Measurements from ENCODE around the gene PLCH1. TPM values are rescaled to one million over a fixed set of nuclear protein-coding genes. Genes with fewer than 3 reads are reported as not detected.

PLCH1 gene
- total and polyA plus RNA-seq, 9 donors, result 0.04 to 6.3 (median 0.79) TPM

GRCh38 chr3:155596615-155597014 is 148.3 kb downstream of the PLCH1 start:
- intact Hi-C loops (cut with DNase I), result no loop called here
- Histone ChIP-seq H3K4me1 (ENCODE audit: insufficient read depth) (no peaks in the 10 kb centered on the region), H3K4me3 (no peak overlapping the region), H3K9me3 (no peaks in the 10 kb centered on the region), H3K36me3 (no peaks in the 10 kb centered on the region), H3K27me3 (no peaks in the 10 kb centered on the region), H3K27ac (no peak overlapping the region)
- no peak for DNase-seq
- TF ChIP-seq POLR2A (IDR thresholded peaks at IDR 0.05), result no peak

DNA sequence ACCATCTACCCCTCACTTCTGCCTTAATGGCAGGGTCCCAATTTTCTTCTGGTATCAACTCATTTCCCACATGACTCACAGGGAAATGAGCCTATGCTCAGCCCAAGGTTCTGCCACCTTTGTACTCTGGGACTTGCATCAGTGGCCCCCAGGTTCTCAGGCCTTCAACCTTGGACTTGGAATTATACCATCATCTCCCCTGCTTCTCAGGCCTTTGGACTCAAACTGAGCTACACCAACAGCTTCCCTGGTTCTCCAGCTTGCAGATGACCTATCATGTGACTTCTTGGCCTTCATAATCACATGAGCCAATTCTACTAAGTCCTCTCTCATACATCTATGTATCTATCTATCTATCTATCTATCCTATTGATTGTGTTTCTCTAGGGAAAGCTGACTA is 149.5 kb downstream of the PLCH1 start:
- Histone ChIP-seq H3K27me3 (no peaks in the 10 kb centered on the region), H3K36me3 (no peaks in the 10 kb centered on the region), H3K4me3 (no peak overlapping the region), H3K9me3 (no peaks in the 10 kb centered on the region), H3K4me1 (ENCODE audit: insufficient read depth) (no peaks in the 10 kb centered on the region), H3K27ac (no peak overlapping the region)
- intact Hi-C loops (cut with DNase I), result no loop called here
- DNase-seq, result no peak
- TF ChIP-seq EP300 (IDR thresholded peaks at IDR 0.05) (no peak), POLR2A (IDR thresholded peaks at IDR 0.05) (no peak)
- TF ChIP-seq, protein P1, sequence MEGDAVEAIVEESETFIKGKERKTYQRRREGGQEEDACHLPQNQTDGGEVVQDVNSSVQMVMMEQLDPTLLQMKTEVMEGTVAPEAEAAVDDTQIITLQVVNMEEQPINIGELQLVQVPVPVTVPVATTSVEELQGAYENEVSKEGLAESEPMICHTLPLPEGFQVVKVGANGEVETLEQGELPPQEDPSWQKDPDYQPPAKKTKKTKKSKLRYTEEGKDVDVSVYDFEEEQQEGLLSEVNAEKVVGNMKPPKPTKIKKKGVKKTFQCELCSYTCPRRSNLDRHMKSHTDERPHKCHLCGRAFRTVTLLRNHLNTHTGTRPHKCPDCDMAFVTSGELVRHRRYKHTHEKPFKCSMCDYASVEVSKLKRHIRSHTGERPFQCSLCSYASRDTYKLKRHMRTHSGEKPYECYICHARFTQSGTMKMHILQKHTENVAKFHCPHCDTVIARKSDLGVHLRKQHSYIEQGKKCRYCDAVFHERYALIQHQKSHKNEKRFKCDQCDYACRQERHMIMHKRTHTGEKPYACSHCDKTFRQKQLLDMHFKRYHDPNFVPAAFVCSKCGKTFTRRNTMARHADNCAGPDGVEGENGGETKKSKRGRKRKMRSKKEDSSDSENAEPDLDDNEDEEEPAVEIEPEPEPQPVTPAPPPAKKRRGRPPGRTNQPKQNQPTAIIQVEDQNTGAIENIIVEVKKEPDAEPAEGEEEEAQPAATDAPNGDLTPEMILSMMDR (IDR thresholded peaks at IDR 0.05), result no peak

- intact Hi-C loops (cut with DNase I), result no loop called here
These were observed 150.2 kb downstream of the PLCH1 start for GRCh38 chr3:155594526-155595187.

GRCh38 chr3:155587581-155587980 is 157.3 kb downstream of the PLCH1 start:
- H3K4me1 ChIP-seq (ENCODE audit: insufficient read depth), result no peaks in the 10 kb centered on the region
- intact Hi-C loops (cut with DNase I), result no loop called here
- no peak overlapping the region for H3K4me3 ChIP-seq
- no peak for DNase-seq
- no peaks in the 10 kb centered on the region for H3K27me3 ChIP-seq
- 81 to 86% (median 85%) methylated on average over 2 of the region's 2 CpGs for WGBS, 3 donors
- no peaks in the 10 kb centered on the region for H3K36me3 ChIP-seq
- TF ChIP-seq, protein P1 (IDR thresholded peaks at IDR 0.05), result no peak
- TF ChIP-seq POLR2A (IDR thresholded peaks at IDR 0.05), result no peak
- no peak for TF ChIP-seq EP300 (IDR thresholded peaks at IDR 0.05)
- no peaks in the 10 kb centered on the region for H3K9me3 ChIP-seq
- H3K27ac ChIP-seq, result no peak overlapping the region

More at GRCh38 chr3:155594526-155595187, 150.2 kb downstream of the PLCH1 start:
- Histone ChIP-seq H3K9me3 (no peaks in the 10 kb centered on the region), H3K4me1 (ENCODE audit: insufficient read depth) (no peaks in the 10 kb centered on the region), H3K27me3 (no peaks in the 10 kb centered on the region), H3K4me3 (no peak overlapping the region), H3K27ac (no peak overlapping the region), H3K36me3 (no peaks in the 10 kb centered on the region)
- DNase-seq, result no peak
- 71 to 85% (median 73%) methylated on average over 4 of the region's 4 CpGs for WGBS, 3 donors
- no peak for TF ChIP-seq EP300 (IDR thresholded peaks at IDR 0.05)

- no peaks in the 10 kb centered on the region for H3K36me3 ChIP-seq
- DNase-seq, result no peak
- no peaks in the 10 kb centered on the region for H3K9me3 ChIP-seq
- H3K4me3 ChIP-seq, result no peak overlapping the region
- H3K4me1 ChIP-seq (ENCODE audit: insufficient read depth), result no peaks in the 10 kb centered on the region
- H3K27ac ChIP-seq, result no peak overlapping the region
- intact Hi-C loops (cut with DNase I), result no loop called here
- H3K27me3 ChIP-seq, result no peaks in the 10 kb centered on the region
- TF ChIP-seq, protein P1 (IDR thresholded peaks at IDR 0.05), result no peak
- TF ChIP-seq EP300 (IDR thresholded peaks at IDR 0.05) (no peak), POLR2A (IDR thresholded peaks at IDR 0.05) (no peak)
- WGBS, 3 donors, result 89 to 97% (median 90%) methylated on average over 2 of the region's 2 CpGs
These were observed 159.5 kb downstream of the PLCH1 start for GRCh38 chr3:155585384-155585783.

Data from ovary (tissue), 9 donors.